Muscle of leg (tissue), 11 donors: ENCODE measurements around the gene CEP85L. TPM values are rescaled to one million over a fixed set of nuclear protein-coding genes. Genes with fewer than 3 reads are reported as not detected.
A peak's percentile ranks its signal among the peaks of the same experiment; 100 is the strongest.

Source experiments
- DNase-seq: peaks from one replicate; pipeline ENCODE4 v3.0.0; 2013
- H3K27ac ChIP-seq: one replicate; pipeline ENCODE4 v1.5.1; 2013; ENCODE audit warnings: mild to moderate bottlenecking, low read length, control low read depth
- H3K27me3 ChIP-seq: one replicate; pipeline ENCODE4 v1.6.1; 2013; ENCODE audit warnings: low read length; ENCODE audit not compliant: control insufficient read depth, insufficient read depth
- H3K36me3 ChIP-seq: one replicate; pipeline ENCODE4 v1.6.1; 2013; ENCODE audit warnings: low read length; ENCODE audit not compliant: control insufficient read depth, insufficient read depth
- H3K4me1 ChIP-seq: one replicate; pipeline ENCODE4 v1.6.1; 2013; ENCODE audit warnings: low read length; ENCODE audit not compliant: control insufficient read depth, insufficient read depth
- H3K4me3 ChIP-seq: one replicate; pipeline ENCODE4 v1.5.1; 2013; ENCODE audit warnings: low read length, control low read depth
- H3K9me3 ChIP-seq: replicated peaks from 2 replicates; pipeline ENCODE4 v1.6.1; 2013; ENCODE audit warnings: low read depth, low read length; ENCODE audit not compliant: control insufficient read depth
- WGBS: methylation state at CpG from one replicate; pipeline ENCODE4 v1.1.5; 2013; ENCODE audit warnings: missing lambda C conversion rate; ENCODE audit not compliant: insufficient coverage; 5-methylcytosine and 5-hydroxymethylcytosine counted together
- polyA plus RNA-seq, 8 donors: library from polyadenylated mRNA; unstranded; fragments of 120-200 nt; gene quantifications; one replicate each; pipeline versions ENCODE4 v1.2.1 to v1.2.3, GENCODE V29; 2013; ENCODE audit warnings: inconsistent platforms in 1 of 8, low replicate concordance in 1 of 8; ENCODE audit not compliant: insufficient read length in 8 of 8, insufficient read depth in 1 of 8
- total RNA-seq: library from RNA; stranded (reverse); fragments of 120-200 nt; gene quantifications from one replicate; pipeline ENCODE4 v1.2.4, GENCODE V29; 2013

CEP85L gene
- total and polyA plus RNA-seq, 9 donors, result 12.2 to 41.9 (median 14.7) TPM

GRCh38 chr6:118679327-118679901, 28.0 kb upstream of the CEP85L start:
- H3K27ac ChIP-seq, result no peak overlapping the region
- DNase-seq, result no peak
- H3K4me1 ChIP-seq, result no peaks in the 10 kb centered on the region

GRCh38 chr6:118678866-118679265, 27.5 kb upstream of the CEP85L start:
- DNase-seq, result no peak
- H3K9me3 ChIP-seq, result no peaks in the 10 kb centered on the region
- no CpG with 5 or more reads among the region's 1 CpG for WGBS
- no peaks in the 10 kb centered on the region for H3K36me3 ChIP-seq
- no peak overlapping the region for H3K27ac ChIP-seq
- H3K4me3 ChIP-seq, result no peak overlapping the region
- H3K4me1 ChIP-seq, result no peaks in the 10 kb centered on the region
- no peaks in the 10 kb centered on the region for H3K27me3 ChIP-seq

More at GRCh38 chr6:118679327-118679901, 28.0 kb upstream of the CEP85L start:
- no peak overlapping the region for H3K4me3 ChIP-seq
- no peaks in the 10 kb centered on the region for H3K9me3 ChIP-seq
- WGBS, result no CpG with 5 or more reads among the region's 1 CpG
- no peaks in the 10 kb centered on the region for H3K27me3 ChIP-seq
- no peaks in the 10 kb centered on the region for H3K36me3 ChIP-seq

- no peaks in the 10 kb centered on the region for H3K9me3 ChIP-seq
- WGBS, result 40% methylated on average over 1 of the region's 4 CpGs
These were observed 25.8 kb upstream of the CEP85L start for GRCh38 chr6:118677193-118677592.

GRCh38 chr6:118675225-118675624, 23.8 kb upstream of the CEP85L start:
- H3K4me1 ChIP-seq, result no peaks in the 10 kb centered on the region
- no peaks in the 10 kb centered on the region for H3K36me3 ChIP-seq
- WGBS, result no CpG with 5 or more reads among the region's 1 CpG
- H3K4me3 ChIP-seq, result no peak overlapping the region
- H3K27me3 ChIP-seq, result no peaks in the 10 kb centered on the region
- H3K27ac ChIP-seq, result no peak overlapping the region
- DNase-seq, result no peak
- no peaks in the 10 kb centered on the region for H3K9me3 ChIP-seq

More at GRCh38 chr6:118677193-118677592, 25.8 kb upstream of the CEP85L start:
- Histone ChIP-seq H3K27ac (no peak overlapping the region), H3K27me3 (no peaks in the 10 kb centered on the region), H3K4me1 (no peaks in the 10 kb centered on the region), H3K4me3 (no peak overlapping the region), H3K36me3 (no peaks in the 10 kb centered on the region)
- no peak for DNase-seq

GRCh38 chr6:118674772-118675171, 23.4 kb upstream of the CEP85L start:
- Histone ChIP-seq H3K36me3 (no peaks in the 10 kb centered on the region), H3K27ac (no peak overlapping the region), H3K4me1 (peaks cover under 1% of the 10 kb centered on the region), H3K9me3 (no peaks in the 10 kb centered on the region), H3K4me3 (no peak overlapping the region), H3K27me3 (no peaks in the 10 kb centered on the region)
- DNase-seq, result no peak
- WGBS, result no CpG with 5 or more reads among the region's 1 CpG

GRCh38 chr6:118672678-118673077, 21.3 kb upstream of the CEP85L start:
- peaks cover 9% of the 10 kb centered on the region for H3K4me1 ChIP-seq
- H3K36me3 ChIP-seq, result no peaks in the 10 kb centered on the region
- no peaks in the 10 kb centered on the region for H3K9me3 ChIP-seq
- no peak overlapping the region for H3K27ac ChIP-seq
- 82% methylated on average over 2 of the region's 2 CpGs for WGBS
- no peak overlapping the region for H3K4me3 ChIP-seq
- H3K27me3 ChIP-seq, result no peaks in the 10 kb centered on the region
- DNase-seq, result no peak

- WGBS, result 100% methylated on average over 1 of the region's 1 CpG
- no peak for DNase-seq
- Histone ChIP-seq H3K27ac (peak overlapping the region; percentile 86), H3K36me3 (no peaks in the 10 kb centered on the region), H3K4me1 (peaks cover 12% of the 10 kb centered on the region), H3K9me3 (no peaks in the 10 kb centered on the region), H3K27me3 (no peaks in the 10 kb centered on the region), H3K4me3 (no peak overlapping the region)
These were observed 18.2 kb upstream of the CEP85L start for GRCh38 chr6:118669561-118669960.

GRCh38 chr6:118668761-118669385, 17.5 kb upstream of the CEP85L start:
- H3K4me3 ChIP-seq, result no peak overlapping the region
- WGBS, result no CpG with 5 or more reads among the region's 1 CpG

GRCh38 chr6:118667988-118668387, 16.6 kb upstream of the CEP85L start:
- no peaks in the 10 kb centered on the region for H3K27me3 ChIP-seq
- no peak overlapping the region for H3K4me3 ChIP-seq
- DNase-seq, result peak; percentile 30
- no peaks in the 10 kb centered on the region for H3K9me3 ChIP-seq
- WGBS, result no CpG with 5 or more reads among the region's 1 CpG
- peaks cover 12% of the 10 kb centered on the region for H3K4me1 ChIP-seq
- H3K27ac ChIP-seq, result peak overlapping the region; percentile 86
- H3K36me3 ChIP-seq, result no peaks in the 10 kb centered on the region

More at GRCh38 chr6:118668761-118669385, 17.5 kb upstream of the CEP85L start:
- H3K27ac ChIP-seq, result peak overlapping the region; percentile 86
- H3K27me3 ChIP-seq, result no peaks in the 10 kb centered on the region
- peak; percentile 81 for DNase-seq
- H3K9me3 ChIP-seq, result no peaks in the 10 kb centered on the region
- H3K4me1 ChIP-seq, result peaks cover 12% of the 10 kb centered on the region
- no peaks in the 10 kb centered on the region for H3K36me3 ChIP-seq

GRCh38 chr6:118665011-118665410, 13.6 kb upstream of the CEP85L start:
- no peak for DNase-seq
- Histone ChIP-seq H3K27me3 (no peaks in the 10 kb centered on the region), H3K9me3 (no peaks in the 10 kb centered on the region), H3K4me1 (peaks cover 15% of the 10 kb centered on the region), H3K36me3 (no peaks in the 10 kb centered on the region), H3K27ac (no peak overlapping the region), H3K4me3 (no peak overlapping the region)
- WGBS, result no CpG with 5 or more reads among the region's 3 CpGs
